Globus pallidus (tissue), 1 donor: Measurements from ENCODE around the gene LBX2.
A peak's percentile ranks its signal among the peaks of the same experiment; 100 is the strongest.

Experiments
- DNase-seq: peaks from one replicate; pipeline ENCODE4 v3.0.0-alpha.2; 2015; ENCODE audit warnings: low spot score

The LBX2 gene

GRCh38 chr2:74525717-74526648, 26.6 kb upstream of the LBX2 start, which contains the start of gene DQX1:
Gene DQX1, minus strand, starts transcription at chr2:74526231. Its CDS starts 502 bp downstream, at chr2:74525729.
- no peak for DNase-seq

GRCh38 chr2:74524955-74525716, 25.7 kb upstream of the LBX2 start:
- no peak for DNase-seq

- no peak for DNase-seq
Observed at GRCh38 chr2:74524005-74524404, 24.6 kb upstream of the LBX2 start.

- DNase-seq, result no peak
Observed at GRCh38 chr2:74522516-74522915, 23.1 kb upstream of the LBX2 start.

GRCh38 chr2:74516650-74517049, 17.2 kb upstream of the LBX2 start:
- no peak for DNase-seq

- peak; percentile 37 for DNase-seq
Observed at GRCh38 chr2:74515981-74516633, 16.7 kb upstream of the LBX2 start.

GRCh38 chr2:74515271-74515980, 16.0 kb upstream of the LBX2 start:
- DNase-seq, result no peak

- no peak for DNase-seq
Observed at GRCh38 chr2:74514368-74515270, 15.2 kb upstream of the LBX2 start, which contains the start of gene TLX2. Gene TLX2, plus strand, starts transcription at chr2:74514450. Its CDS starts 357 bp downstream, at chr2:74514807.

GRCh38 chr2:74513605-74514367, 14.4 kb upstream of the LBX2 start:
- no peak for DNase-seq

GRCh38 chr2:74512744-74513604, 13.6 kb upstream of the LBX2 start:
- no peak for DNase-seq

- no peak for DNase-seq
Observed at GRCh38 chr2:74511104-74511989, 11.9 kb upstream of the LBX2 start.

- no peak for DNase-seq
Observed at GRCh38 chr2:74510272-74510671, 10.9 kb upstream of the LBX2 start.

GRCh38 chr2:74507926-74508520, 8.6 kb upstream of the LBX2 start:
- no peak for DNase-seq

GRCh38 chr2:74507145-74507925, 7.9 kb upstream of the LBX2 start, which contains the start of gene PCGF1:
Gene PCGF1, minus strand, starts transcription at chr2:74507695. Its CDS starts 27 bp downstream, at chr2:74507668.
- peak; percentile 97 for DNase-seq

- no peak for DNase-seq
Observed at GRCh38 chr2:74505448-74506246, 6.2 kb upstream of the LBX2 start.

- no peak for DNase-seq
Observed at GRCh38 chr2:74504591-74504990, 5.2 kb upstream of the LBX2 start.
